OCI-LY7 (cell line): ENCODE data around the gene DEPDC1. TPM values are rescaled to one million over a fixed set of nuclear protein-coding genes. Genes with fewer than 3 reads are reported as not detected.

Source experiments
- BruUV-seq: library from RNA; stranded (reverse); fragments of 400-500 nt; replicated peaks from 2 replicates; lab custom pipeline; 2021; lab: Mats Ljungman, UMichigan
- CTCF ChIA-PET: fragments of 300-600 bp; sonication (Branson Sonifier 250); formaldehyde crosslinking; loops from one replicate; lab custom pipeline; 2022; ENCODE audit warnings: antibody characterized with exemption; ENCODE audit not compliant: unreplicated experiment; lab: Charles Lee
- POLR2A ChIA-PET: fragments of 300-600 bp; sonication (Branson Sonifier 250); formaldehyde crosslinking; loops from one replicate; lab custom pipeline; 2022; ENCODE audit warnings: antibody characterized with exemption; lab: Charles Lee
- DNase-seq: peaks from one replicate; pipeline ENCODE4 v3.0.0-alpha.2; 2015; ENCODE audit warnings: low spot score
- H2AFZ ChIP-seq: fragments of 200-600 bp; sonication (generic), shearing (Covaris generic); 2 replicates; pipeline ENCODE4 v1.6.1; 2014; ENCODE audit warnings: mild to moderate bottlenecking, antibody characterized with exemption, low read length, moderate library complexity
- H3K27ac ChIP-seq: fragments of 200-600 bp; sonication (generic); 2 replicates; pipeline ENCODE4 v1.5.1; 2014; ENCODE audit warnings: mixed run types, low read depth, mild to moderate bottlenecking, moderate library complexity, low read length, inconsistent platforms; ENCODE audit not compliant: poor library complexity, severe bottlenecking
- H3K36me3 ChIP-seq: fragments of 200-600 bp; sonication (generic); 2 replicates; pipeline ENCODE4 v1.6.1; 2014; ENCODE audit warnings: mild to moderate bottlenecking, antibody characterized with exemption, low read length, moderate library complexity, mixed read lengths; ENCODE audit not compliant: insufficient read depth
- H3K4me1 ChIP-seq: fragments of 200-600 bp; sonication (generic); 2 replicates; pipeline ENCODE4 v1.5.1; 2014; ENCODE audit warnings: mild to moderate bottlenecking, low read length; ENCODE audit not compliant: insufficient read depth, poor library complexity, severe bottlenecking
- H3K4me2 ChIP-seq: fragments of 200-600 bp; sonication (generic); 2 replicates; pipeline ENCODE4 v1.6.1; 2014; ENCODE audit warnings: mild to moderate bottlenecking, low read length
- H3K4me3 ChIP-seq: fragments of 200-600 bp; sonication (generic); 2 replicates; pipeline ENCODE4 v1.5.1; 2014; ENCODE audit warnings: mild to moderate bottlenecking, low read depth, low read length; ENCODE audit not compliant: poor library complexity, severe bottlenecking
- H3K79me2 ChIP-seq: fragments of 200-600 bp; sonication (generic); 2 replicates; pipeline ENCODE4 v1.6.1; 2016; ENCODE audit warnings: low read depth, mild to moderate bottlenecking, low read length, moderate library complexity, mixed read lengths; ENCODE audit not compliant: insufficient read depth
- H3K9me2 ChIP-seq: fragments of 200-600 bp; sonication (generic); 2 replicates; pipeline ENCODE4 v1.6.1; 2016; ENCODE audit warnings: mild to moderate bottlenecking, low read length, mixed read lengths; ENCODE audit not compliant: insufficient read depth
- H3K9me3 ChIP-seq: fragments of 200-600 bp; sonication (generic); 2 replicates; pipeline ENCODE4 v1.6.1; 2014; ENCODE audit warnings: mild to moderate bottlenecking, mixed run types, low read length, mixed read lengths
- H4K20me1 ChIP-seq: fragments of 200-600 bp; sonication (generic); 2 replicates; pipeline ENCODE4 v1.6.1; 2014; ENCODE audit warnings: mild to moderate bottlenecking, antibody characterized with exemption, low read length, moderate library complexity, mixed read lengths; ENCODE audit not compliant: insufficient read depth
- CTCF ChIP-seq: fragments of 200-600 bp; sonication (generic); conservative IDR thresholded peaks from 2 replicates; pipeline ENCODE4 v1.5.1; 2014; ENCODE audit warnings: mild to moderate bottlenecking, antibody characterized with exemption, low read length, moderate library complexity, mixed read lengths
- EZH2phosphoT487 ChIP-seq: fragments of 200-600 bp; sonication (generic); IDR thresholded peaks from 2 replicates; pipeline ENCODE4 v1.6.1; 2018; ENCODE audit warnings: low read depth, borderline replicate concordance, mild to moderate bottlenecking, mixed run types, antibody characterized with exemption, low read length, moderate library complexity, mixed read lengths
- intact Hi-C: fragments of 100-400 bp; cut with micrococcal nuclease; formaldehyde crosslinking; loops from one replicate; pipeline ENCODE4 v1.10.0; 2022; ENCODE audit not compliant: unreplicated experiment
- total RNA-seq, 2 experiments: library from RNA; depleted of rRNA in 1 of 2; stranded (reverse); fragments of >200 nt in 1 of 2; shearing (Covaris generic) in 1 of 2; gene quantifications; 2 replicates each; pipeline ENCODE4 v1.2.3, GENCODE V29; 2014 to 2022

Gene DEPDC1
- total RNA-seq, 2 experiments from 2014 or later: 20.6 to 45.7 TPM

GRCh38 chr1:68456202-68456601 is 40.7 kb downstream of the DEPDC1 start:
- H3K9me2 ChIP-seq: no peaks in the 10 kb centered on the region
- no peak overlapping the region for H3K27ac ChIP-seq
- intact Hi-C loops: no loop called here
- ChIA-PET POLR2A (interaction anchor here (0.8 kb wide), 1 partner anchor 16 kb away, joined by 3 read pairs; no protein-coding TSS in a partner anchor), CTCF (no interaction called here)
- H3K4me1 ChIP-seq: no peaks in the 10 kb centered on the region
- no peak for TF ChIP-seq EZH2phosphoT487
- no peak for TF ChIP-seq CTCF
- no peaks in the 10 kb centered on the region for H3K79me2 ChIP-seq
- no peaks in the 10 kb centered on the region for H4K20me1 ChIP-seq
- H3K4me3 ChIP-seq: no peak overlapping the region
- no TSS peak for BruUV-seq
- DNase-seq: no peak
- H3K36me3 ChIP-seq: no peaks in the 10 kb centered on the region
- H3K4me2 ChIP-seq: no peak overlapping the region
- H2AFZ ChIP-seq: no peak overlapping the region
- no peaks in the 10 kb centered on the region for H3K9me3 ChIP-seq

DNA sequence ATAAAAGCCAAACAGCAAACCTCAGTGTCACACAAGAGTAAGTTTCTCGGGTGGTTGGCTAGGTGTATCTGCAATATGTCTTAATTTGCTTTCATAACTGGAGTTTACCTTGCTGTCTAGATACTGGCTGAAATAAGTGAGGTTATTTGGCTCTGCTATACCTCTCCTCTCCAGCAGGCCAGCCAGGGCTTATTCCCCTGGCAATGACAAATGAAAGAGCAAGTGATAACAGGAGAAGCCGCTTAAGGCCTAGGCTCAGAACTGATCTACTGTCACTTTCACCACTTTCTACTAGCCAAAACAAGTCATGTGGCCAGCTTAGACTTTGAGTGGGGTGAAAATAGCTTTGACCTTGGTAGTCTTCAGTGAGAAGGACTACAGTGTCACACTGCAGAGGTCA is 42.3 kb downstream of the DEPDC1 start:
- TF ChIP-seq CTCF: no peak
- TF ChIP-seq EZH2phosphoT487: no peak
- no peaks in the 10 kb centered on the region for H3K9me2 ChIP-seq
- H3K79me2 ChIP-seq: no peaks in the 10 kb centered on the region
- POLR2A ChIA-PET: no interaction called here
- H2AFZ ChIP-seq: no peak overlapping the region
- no peaks in the 10 kb centered on the region for H3K4me1 ChIP-seq
- intact Hi-C loops: no loop called here
- CTCF ChIA-PET: no interaction called here
- no peaks in the 10 kb centered on the region for H4K20me1 ChIP-seq
- no peaks in the 10 kb centered on the region for H3K9me3 ChIP-seq
- H3K4me2 ChIP-seq: no peak overlapping the region
- H3K4me3 ChIP-seq: no peak overlapping the region
- DNase-seq: no peak
- no TSS peak for BruUV-seq
- no peak overlapping the region for H3K27ac ChIP-seq
- no peaks in the 10 kb centered on the region for H3K36me3 ChIP-seq

DNA sequence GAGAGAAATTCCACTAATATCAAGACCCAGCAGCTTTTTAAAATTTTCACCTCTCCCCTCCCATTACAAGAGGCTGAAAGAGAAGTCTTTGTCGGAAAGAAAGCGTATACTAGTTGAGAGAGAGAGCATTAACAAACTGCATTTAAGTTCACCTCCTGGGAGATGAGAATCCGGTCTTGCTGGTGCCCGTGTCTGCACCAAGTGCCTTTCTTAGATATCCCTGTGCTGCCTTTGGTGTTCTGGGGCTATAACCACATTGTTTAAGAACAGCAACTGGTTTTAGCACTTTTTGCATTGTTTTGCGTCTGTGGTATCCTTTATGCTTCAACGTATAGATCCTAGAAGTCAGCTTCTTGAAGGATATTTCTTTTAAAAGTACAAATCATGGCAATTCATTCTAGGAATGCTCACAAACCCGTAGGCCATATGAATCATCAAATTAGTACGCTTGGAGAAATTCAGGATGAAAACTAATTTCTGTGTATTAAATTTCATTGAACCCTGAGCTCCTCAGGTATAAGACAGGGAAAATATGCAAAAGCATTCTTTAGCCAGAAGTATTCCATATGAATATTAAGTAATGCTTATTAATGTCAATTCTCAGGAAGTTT is 43.7 kb downstream of the DEPDC1 start:
- H3K36me3 ChIP-seq: no peaks in the 10 kb centered on the region
- no peaks in the 10 kb centered on the region for H3K4me1 ChIP-seq
- intact Hi-C loops: no loop called here
- H3K4me3 ChIP-seq: no peak overlapping the region
- no peak overlapping the region for H2AFZ ChIP-seq
- POLR2A ChIA-PET: interaction anchor here (0.7 to 1.0 kb wide), 3 partner anchors 31 to 630 kb away, joined by 3 to 4 read pairs (median 3); no protein-coding TSS in a partner anchor
- no peak overlapping the region for H3K27ac ChIP-seq
- no peak overlapping the region for H3K4me2 ChIP-seq
- H4K20me1 ChIP-seq: no peaks in the 10 kb centered on the region
- TF ChIP-seq EZH2phosphoT487 (no peak), CTCF (no peak)
- no peaks in the 10 kb centered on the region for H3K9me2 ChIP-seq
- H3K9me3 ChIP-seq: no peaks in the 10 kb centered on the region
- no peak for DNase-seq
- CTCF ChIA-PET: no interaction called here
- no peaks in the 10 kb centered on the region for H3K79me2 ChIP-seq
- BruUV-seq: no TSS peak
